Epithelial cell of proximal tubule (primary cell): ENCODE results near the gene ATP13A3. TPM values are rescaled to one million over a fixed set of nuclear protein-coding genes. Genes with fewer than 3 reads are reported as not detected.

Experiments used
- DNase-seq: peaks from one replicate; pipeline ENCODE4 v3.0.0-alpha.2; 2011; ENCODE audit warnings: low read depth
- H3K4me3 ChIP-seq: 2 replicates; pipeline ENCODE4 v1.5.1; 2011; ENCODE audit warnings: low read depth, mild to moderate bottlenecking, low read length
- CTCF ChIP-seq: conservative IDR thresholded peaks from 2 replicates; pipeline ENCODE4 v1.5.1; 2012; ENCODE audit warnings: low read depth, mild to moderate bottlenecking, low read length
- total RNA-seq: library from RNA; depleted of rRNA; stranded (reverse); fragments of >200 nt; gene quantifications from 2 replicates; pipeline ENCODE4 v1.2.3, GENCODE V29; 2015

Gene ATP13A3
- total RNA-seq, 1 donor from 2014 or later, result 88.1 TPM

- no peak overlapping the region for H3K4me3 ChIP-seq
- no peak for TF ChIP-seq CTCF
- no peak for DNase-seq
Measured at GRCh38 chr3:194364652-194365434, 122.0 kb downstream of the ATP13A3 start.

- H3K4me3 ChIP-seq, result no peak overlapping the region
- no peak for DNase-seq
- no peak for TF ChIP-seq CTCF
Measured at GRCh38 chr3:194364314-194364651, 122.5 kb downstream of the ATP13A3 start.

- DNase-seq, result no peak
- TF ChIP-seq CTCF, result no peak
- H3K4me3 ChIP-seq, result no peak overlapping the region
Measured at GRCh38 chr3:194360568-194360967, 126.2 kb downstream of the ATP13A3 start.

DNA sequence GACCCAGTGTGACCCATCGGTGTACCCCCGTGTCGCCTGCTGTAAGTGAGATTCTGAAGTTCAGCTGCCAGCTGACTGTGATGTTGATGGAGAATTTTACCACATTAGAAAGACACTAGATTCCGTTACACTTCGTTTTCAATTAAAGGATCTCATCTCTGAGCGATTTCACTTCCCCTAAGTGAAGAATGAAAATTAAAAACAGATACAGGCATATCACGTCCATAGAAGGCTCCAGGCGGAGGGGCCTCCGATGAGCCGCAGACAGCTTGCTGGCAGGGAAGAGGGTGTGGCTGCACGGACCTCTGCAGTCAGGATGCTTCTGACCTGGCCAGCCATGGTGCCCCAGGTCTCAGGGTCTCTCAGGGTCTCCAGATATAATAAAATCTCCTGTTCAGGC, 129.1 kb downstream of the ATP13A3 start:
- no peak for DNase-seq
- no peak overlapping the region for H3K4me3 ChIP-seq
- TF ChIP-seq CTCF, result no peak

DNA sequence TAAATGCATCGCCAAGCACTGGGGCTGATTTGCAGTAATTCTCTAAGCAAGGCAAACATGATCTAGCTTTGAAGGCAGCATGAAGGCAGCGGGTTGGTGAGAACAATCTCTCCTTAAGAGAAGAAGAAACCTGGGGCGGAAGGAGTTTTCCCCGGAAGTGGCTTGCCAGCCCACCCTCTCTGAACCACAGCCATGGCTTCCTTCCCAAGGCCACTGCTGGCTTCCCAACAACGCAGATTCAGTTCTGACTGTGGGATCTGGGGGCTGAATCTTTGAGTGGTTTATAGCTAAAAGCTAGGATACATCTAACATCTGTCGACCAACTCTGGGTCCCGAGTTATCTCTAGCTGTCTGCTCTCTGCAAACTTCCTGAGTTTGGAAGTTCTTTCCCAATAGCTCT, 131.4 kb downstream of the ATP13A3 start:
- no peak overlapping the region for H3K4me3 ChIP-seq
- TF ChIP-seq CTCF, result no peak
- DNase-seq, result no peak

DNA sequence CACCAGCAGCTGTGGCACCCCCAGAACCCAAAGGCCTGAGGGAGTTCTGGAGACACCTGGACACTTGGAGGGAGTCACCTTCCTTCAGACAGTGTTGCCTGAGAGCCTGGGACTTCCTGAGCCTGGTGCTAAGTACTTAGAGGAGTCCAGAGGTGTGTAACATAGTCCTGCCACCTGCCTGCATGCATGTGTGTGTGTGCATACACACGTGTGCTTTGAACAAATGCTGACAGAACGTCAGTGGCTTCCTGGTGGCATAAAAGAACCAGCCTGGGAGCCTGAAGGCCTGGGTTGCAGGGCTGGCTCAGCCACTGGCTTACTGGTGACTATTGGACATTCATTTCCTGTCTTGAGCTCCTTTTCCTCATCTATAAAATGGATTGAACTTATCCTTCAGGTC, 132.5 kb downstream of the ATP13A3 start:
- H3K4me3 ChIP-seq, result no peak overlapping the region
- DNase-seq, result no peak
- no peak for TF ChIP-seq CTCF

Other genes with a start within 250 kb of the ATP13A3 start
- gene CPN2, start 135.7 kb downstream of the ATP13A3 start, total RNA-seq, result not detected in 2 replicates
- gene LRRC15, start 117.3 kb downstream of the ATP13A3 start, total RNA-seq, result not detected in 2 replicates
- 0.14 TPM in 1 of 2 replicates, not detected in the other for gene GP5, start 87.7 kb downstream of the ATP13A3 start, total RNA-seq
- gene TMEM44, start 146.4 kb upstream of the ATP13A3 start, total RNA-seq, result 11.2 and 16.0 TPM in 2 replicates
- 29.1 and 29.7 TPM in 2 replicates for gene LSG1, start 185.2 kb upstream of the ATP13A3 start, total RNA-seq
- gene FAM43A, start 198.9 kb upstream of the ATP13A3 start, total RNA-seq, result 0.29 and 2.5 TPM in 2 replicates